ENCODE measurements around the gene MINDY4. TPM values are rescaled to one million over a fixed set of nuclear protein-coding genes. Genes with fewer than 3 reads are reported as not detected.

MINDY4 gene
- total and polyA plus RNA-seq, 2 of the 8 experiments (the other 6 are each of a cell fraction or from before 2014, with no cell fraction given), result 1.3 to 3.6 TPM

DNA sequence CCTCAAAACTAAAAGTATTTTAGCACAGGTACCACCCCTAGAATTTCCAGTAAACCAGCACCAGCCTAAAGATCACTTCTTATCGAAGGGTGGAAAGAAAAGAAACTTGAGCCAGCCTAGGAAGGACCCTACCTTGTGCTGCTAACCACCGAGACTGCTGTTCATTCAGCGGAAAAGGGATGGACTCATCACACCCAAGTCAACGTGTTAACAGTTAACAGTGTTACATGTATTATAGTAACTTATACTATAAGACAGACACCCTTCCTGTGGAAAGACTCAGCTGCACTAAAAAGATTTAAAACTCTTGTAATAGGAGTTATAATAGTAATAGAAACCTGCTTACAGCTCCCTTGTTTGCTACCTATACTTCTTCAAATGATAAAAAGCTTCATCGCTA is 39.8 kb downstream of the MINDY4 start:
- Histone ChIP-seq H3K23me2 (ENCODE audit: low read depth, low read length) (no peaks in the 10 kb centered on the region), H4K5ac (ENCODE audit: insufficient read length, low read depth, low read length) (no peak overlapping the region), H3K79me1 (ENCODE audit: low read depth, low read length) (no peaks in the 10 kb centered on the region), H3K36me3 (ENCODE audit: control insufficient read depth in 2 of 4, insufficient read depth in 4 of 4, low read length in 3 of 4) (no peaks in the 10 kb centered on the region), H3K56ac (replicated peaks; ENCODE audit: insufficient read length, low read depth, low read length) (no peak overlapping the region), H4K20me1 (replicated peaks in 1 of 2; ENCODE audit: control insufficient read depth in 1 of 2, insufficient read depth in 2 of 2, low read length in 2 of 2) (no peaks in the 10 kb centered on the region), H3K18ac (ENCODE audit: extremely low read depth, low read length) (no peak overlapping the region), H3K4ac (replicated peaks; ENCODE audit: insufficient read length, low read depth, low read length) (no peak overlapping the region), H2BK120ac (replicated peaks; ENCODE audit: low read depth, low read length) (no peak overlapping the region), H2BK15ac (ENCODE audit: low read length) (no peak overlapping the region), H2BK12ac (ENCODE audit: low read depth, low read length) (no peak overlapping the region), H3K4me2 (ENCODE audit: insufficient read depth in 1 of 2, low read depth in 2 of 2, low read length in 2 of 2) (no peak overlapping the region), H3K27me3 (replicated peaks in 1 of 4; ENCODE audit: control insufficient read depth in 3 of 4, extremely low read depth in 1 of 4, insufficient read depth in 3 of 4, low read length in 3 of 4) (no peaks in the 10 kb centered on the region), H3K27ac (ENCODE audit: low read depth, low read length) (no peak overlapping the region), H2AFZ (ENCODE audit: low read length) (no peak overlapping the region), H2AK5ac (ENCODE audit: low read depth, low read length) (no peak overlapping the region), H2BK5ac (ENCODE audit: low read depth, low read length) (no peak overlapping the region), H3K79me2 (ENCODE audit: control insufficient read depth in 1 of 2, insufficient read depth in 2 of 2, low read length in 2 of 2) (no peaks in the 10 kb centered on the region), H4K91ac (replicated peaks; ENCODE audit: insufficient read length, low read length) (no peak overlapping the region), H3K4me3 (ENCODE audit: extremely low read depth in 1 of 4, insufficient read depth in 2 of 4, low read depth in 3 of 4, low read length in 4 of 4) (no peak overlapping the region), H3K4me1 (replicated peaks in 1 of 4; ENCODE audit: control insufficient read depth in 3 of 4, insufficient read depth in 4 of 4, low read length in 3 of 4) (peaks cover 0 to 5% (median 0%) of the 10 kb centered on the region in 4 experiments; a peak in 2 of 7 replicates), H2BK20ac (ENCODE audit: low read length) (no peak overlapping the region), H3K14ac (ENCODE audit: insufficient read length) (no peak overlapping the region), H4K8ac (ENCODE audit: extremely low read depth, insufficient read depth, low read length) (no peak overlapping the region), H3K9me3 (ENCODE audit: insufficient read depth in 2 of 2, low read depth in 1 of 2, low read length in 1 of 2) (peaks cover 0 to 3% of the 10 kb centered on the region in 2 experiments; a peak in 1 of 4 replicates), H3K23ac (ENCODE audit: insufficient read length) (no peak overlapping the region), H3K9ac (replicated peaks in 1 of 4; ENCODE audit: extremely low read depth in 1 of 4, low read depth in 3 of 4, low read length in 3 of 4) (no peak overlapping the region)
- DNase-seq (ENCODE audit: low read depth in 1 of 2, low spot score in 2 of 2) (no peak), FAIRE-seq (no peak)
- WGBS, 2 experiments (ENCODE audit: extremely low coverage in 1 of 2, insufficient coverage in 1 of 2, insufficient read length in 1 of 2, insufficient replicate concordance in 2 of 2, low coverage in 1 of 2, low lambda C conversion rate in 2 of 2, missing lambda C conversion rate in 1 of 2), result 92% methylated on average over 5 of the region's 5 CpGs; no CpG with 5 or more reads in 1 of the 2 experiments
- TF ChIP-seq CBX8 (IDR thresholded peaks at IDR 0.05; ENCODE audit: borderline replicate concordance, low read depth, low read length), result no peak
- TF ChIP-seq GTF2F1 (IDR thresholded peaks at IDR 0.05; ENCODE audit: borderline replicate concordance, low read depth, low read length), result no peak
- TF ChIP-seq SRF (IDR thresholded peaks at IDR 0.05; ENCODE audit: low read depth, low read length), result no peak
- no peak for TF ChIP-seq PHF8 (conservative IDR thresholded peaks at IDR 0.05; ENCODE audit: low read depth, low read length)
- TF ChIP-seq ZNF274 (IDR thresholded peaks at IDR 0.05; ENCODE audit: borderline replicate concordance, extremely low read depth, low read length), result no peak
- no peak for TF ChIP-seq SIX5 (IDR thresholded peaks at IDR 0.05; ENCODE audit: low read depth, low read length)
- TF ChIP-seq, protein P1, sequence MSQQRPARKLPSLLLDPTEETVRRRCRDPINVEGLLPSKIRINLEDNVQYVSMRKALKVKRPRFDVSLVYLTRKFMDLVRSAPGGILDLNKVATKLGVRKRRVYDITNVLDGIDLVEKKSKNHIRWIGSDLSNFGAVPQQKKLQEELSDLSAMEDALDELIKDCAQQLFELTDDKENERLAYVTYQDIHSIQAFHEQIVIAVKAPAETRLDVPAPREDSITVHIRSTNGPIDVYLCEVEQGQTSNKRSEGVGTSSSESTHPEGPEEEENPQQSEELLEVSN (IDR thresholded peaks at IDR 0.05), result no peak
- TF ChIP-seq YY1 (IDR thresholded peaks at IDR 0.05; ENCODE audit: low read depth, low read length), result no peak
- TF ChIP-seq HDAC6 (IDR thresholded peaks at IDR 0.05; ENCODE audit: low read depth, low read length), result no peak
- POLR2A ChIA-PET (ENCODE audit: partially characterized antibody), result no interaction called here
- CTCF ChIA-PET (ENCODE audit: partially characterized antibody), result interaction anchor here (1.1 kb wide), 1 partner anchor 25 kb away, joined by 3 read pairs; no protein-coding TSS in a partner anchor

Data from H1 (cell line).